ENCODE data around the gene FOSL1.

The FOSL1 gene

DNA sequence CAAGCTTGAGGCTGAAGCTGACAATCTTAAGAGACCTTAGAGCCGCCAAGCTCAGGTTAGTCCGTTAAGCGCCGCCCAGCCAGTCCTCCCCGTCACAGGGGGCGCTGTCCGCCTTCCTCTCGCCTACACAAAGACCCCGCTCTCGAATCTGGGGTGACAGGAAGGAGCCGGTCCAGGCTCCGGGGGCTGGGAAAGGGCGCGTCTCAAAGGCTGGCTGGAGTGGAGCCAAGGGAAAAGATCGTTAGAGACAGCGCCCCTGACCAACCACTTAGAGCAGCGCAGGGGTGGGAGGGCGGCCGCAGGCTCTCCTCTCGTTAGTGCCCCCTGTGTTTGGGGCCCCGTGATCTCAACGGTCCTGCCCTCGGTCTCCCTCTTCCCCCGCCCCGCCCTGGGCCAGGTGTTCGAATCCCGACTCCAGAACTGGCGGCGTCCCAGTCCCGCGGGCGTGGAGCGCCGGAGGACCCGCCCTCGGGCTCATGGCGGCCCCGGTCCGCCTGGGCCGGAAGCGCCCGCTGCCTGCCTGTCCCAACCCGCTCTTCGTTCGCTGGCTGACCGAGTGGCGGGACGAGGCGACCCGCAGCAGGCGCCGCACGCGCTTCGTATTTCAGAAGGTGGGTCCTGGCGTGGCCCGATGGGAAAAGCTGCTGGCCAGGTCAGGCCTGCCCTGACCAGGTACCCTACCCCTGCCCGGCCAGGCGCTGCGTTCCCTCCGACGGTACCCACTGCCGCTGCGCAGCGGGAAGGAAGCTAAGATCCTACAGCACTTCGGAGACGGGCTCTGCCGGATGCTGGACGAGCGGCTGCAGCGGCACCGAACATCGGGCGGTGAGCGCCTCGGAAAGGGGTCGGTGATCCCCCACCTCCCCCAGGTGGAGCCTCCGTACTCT lies 39.7 kb downstream of the FOSL1 start, which contains the start of gene MUS81:
Gene MUS81, plus strand, starts transcription at position 156 of the 887 bp plus-strand sequence. Its CDS starts 321 bp downstream, at position 477.
- TF ChIP-seq EZH2 (IDR thresholded peaks at IDR 0.05; ENCODE audit: borderline replicate concordance, low read length) (no peak), CTCF (IDR thresholded peaks at IDR 0.05; ENCODE audit: low read length) (peak; percentile 93)
- peaks cover 64% of the 10 kb centered on the region for H3K36me3 ChIP-seq (ENCODE audit: insufficient read depth, low read length)
- H3K27me3 ChIP-seq (ENCODE audit: insufficient read depth, low read length): no peaks in the 10 kb centered on the region
- H3K27ac ChIP-seq (ENCODE audit: low read depth, low read length, poor library complexity, severe bottlenecking): peak within 1 kb of the TSS; percentile 94
- peaks cover 5% of the 10 kb centered on the region; the same call in 1 of the 2 replicates for H4K20me1 ChIP-seq (ENCODE audit: insufficient read depth, low read length)
- peak within 1 kb of the TSS; percentile 99 for H3K4me3 ChIP-seq (ENCODE audit: low read depth, low read length, poor library complexity, severe bottlenecking)
- peaks cover 23% of the 10 kb centered on the region for H3K79me2 ChIP-seq (ENCODE audit: insufficient read depth, low read length)
- H3K4me1 ChIP-seq (ENCODE audit: insufficient read depth, low read length, severe bottlenecking): peaks cover 32% of the 10 kb centered on the region
- H3K9me3 ChIP-seq (ENCODE audit: low read length): no peaks in the 10 kb centered on the region
- H2AFZ ChIP-seq (ENCODE audit: low read length): no peak within 1 kb of the TSS
- H3K9ac ChIP-seq (ENCODE audit: low read length): peak within 1 kb of the TSS; percentile 87
- H3K4me2 ChIP-seq (ENCODE audit: low read length): peak within 1 kb of the TSS; percentile 88
- H3F3A ChIP-seq (ENCODE audit: insufficient read depth, low read length): 0 out of 2 replicates have a peak, but pooled peaks cover 5% of the 10 kb centered on the region
- H3K9me2 ChIP-seq (ENCODE audit: low read depth, low read length): no peaks in the 10 kb centered on the region

DNA sequence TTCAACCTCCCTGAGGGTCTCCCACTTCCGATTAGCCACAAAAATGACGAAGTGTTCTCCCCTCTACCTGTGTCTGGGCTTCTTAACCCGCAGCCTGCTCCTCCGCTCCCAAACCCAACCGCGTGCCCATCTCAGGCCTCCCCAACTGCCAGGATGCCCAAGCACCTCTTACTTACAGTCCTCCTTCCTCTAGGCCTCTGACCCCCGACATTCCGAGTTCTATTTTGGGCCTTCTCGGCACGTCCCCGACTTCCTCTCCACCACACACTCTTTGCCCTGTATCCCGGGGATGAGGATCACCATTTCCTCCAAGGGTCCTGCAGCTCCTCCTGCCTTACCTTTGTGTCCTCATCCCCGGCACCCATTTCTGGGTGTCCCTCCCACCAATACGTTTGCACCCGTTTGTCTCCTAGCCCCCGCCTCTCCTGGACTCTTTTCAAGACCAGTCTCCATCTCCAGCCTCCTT lies 40.3 kb downstream of the FOSL1 start:
- Histone ChIP-seq H3K9ac (ENCODE audit: low read length) (peak overlapping the region; percentile 87), H3K4me2 (ENCODE audit: low read length) (peak overlapping the region; percentile 82), H3K9me2 (ENCODE audit: low read depth, low read length) (no peaks in the 10 kb centered on the region), H3F3A (ENCODE audit: insufficient read depth, low read length) (0 out of 2 replicates have a peak, but pooled peaks cover 5% of the 10 kb centered on the region), H3K4me3 (ENCODE audit: low read depth, low read length, poor library complexity, severe bottlenecking) (peak overlapping the region; percentile 99), H3K9me3 (ENCODE audit: low read length) (no peaks in the 10 kb centered on the region), H3K27ac (ENCODE audit: low read depth, low read length, poor library complexity, severe bottlenecking) (peak overlapping the region; percentile 94), H2AFZ (ENCODE audit: low read length) (no peak overlapping the region), H3K27me3 (ENCODE audit: insufficient read depth, low read length) (no peaks in the 10 kb centered on the region), H3K36me3 (ENCODE audit: insufficient read depth, low read length) (peaks cover 64% of the 10 kb centered on the region), H3K79me2 (ENCODE audit: insufficient read depth, low read length) (peaks cover 23% of the 10 kb centered on the region), H3K4me1 (ENCODE audit: insufficient read depth, low read length, severe bottlenecking) (peaks cover 32% of the 10 kb centered on the region), H4K20me1 (ENCODE audit: insufficient read depth, low read length) (peaks cover 5% of the 10 kb centered on the region; the same call in 1 of the 2 replicates)
- no peak for TF ChIP-seq EZH2 (IDR thresholded peaks at IDR 0.05; ENCODE audit: borderline replicate concordance, low read length)
- TF ChIP-seq CTCF (IDR thresholded peaks at IDR 0.05; ENCODE audit: low read length): no peak

GRCh38 chr11:65859095-65859811 lies 40.9 kb downstream of the FOSL1 start:
- Histone ChIP-seq H3K9me2 (ENCODE audit: low read depth, low read length) (no peaks in the 10 kb centered on the region), H3K9ac (ENCODE audit: low read length) (peak overlapping the region; percentile 87), H3K79me2 (ENCODE audit: insufficient read depth, low read length) (peaks cover 23% of the 10 kb centered on the region), H3K4me3 (ENCODE audit: low read depth, low read length, poor library complexity, severe bottlenecking) (peak overlapping the region; percentile 99), H3K27me3 (ENCODE audit: insufficient read depth, low read length) (no peaks in the 10 kb centered on the region), H2AFZ (ENCODE audit: low read length) (no peak overlapping the region), H3K36me3 (ENCODE audit: insufficient read depth, low read length) (peaks cover 64% of the 10 kb centered on the region), H3K9me3 (ENCODE audit: low read length) (no peaks in the 10 kb centered on the region), H3K27ac (ENCODE audit: low read depth, low read length, poor library complexity, severe bottlenecking) (peak overlapping the region; percentile 94), H4K20me1 (ENCODE audit: insufficient read depth, low read length) (peaks cover 5% of the 10 kb centered on the region; the same call in 1 of the 2 replicates), H3K4me1 (ENCODE audit: insufficient read depth, low read length, severe bottlenecking) (peaks cover 32% of the 10 kb centered on the region), H3F3A (ENCODE audit: insufficient read depth, low read length) (0 out of 2 replicates have a peak, but pooled peaks cover 5% of the 10 kb centered on the region), H3K4me2 (ENCODE audit: low read length) (peak overlapping the region; percentile 88)
- TF ChIP-seq EZH2 (IDR thresholded peaks at IDR 0.05; ENCODE audit: borderline replicate concordance, low read length) (no peak), CTCF (IDR thresholded peaks at IDR 0.05; ENCODE audit: low read length) (no peak)
